HG03159 (cell line): ENCODE measurements around the gene SYNGR2.
"Not testable (repeated sequence)": the region's sequence is repeated elsewhere in the genome, so short reads cannot be mapped to it uniquely, and the experiment has no call there.

Experiments used
- ATAC-seq: cut with Tn5 transposase; IDR thresholded peaks from one replicate; pipeline ENCODE4 v1.9.1; 2021; ENCODE audit warnings: mild to moderate bottlenecking, moderate library complexity; ENCODE audit not compliant: unreplicated experiment

SYNGR2 gene

DNA sequence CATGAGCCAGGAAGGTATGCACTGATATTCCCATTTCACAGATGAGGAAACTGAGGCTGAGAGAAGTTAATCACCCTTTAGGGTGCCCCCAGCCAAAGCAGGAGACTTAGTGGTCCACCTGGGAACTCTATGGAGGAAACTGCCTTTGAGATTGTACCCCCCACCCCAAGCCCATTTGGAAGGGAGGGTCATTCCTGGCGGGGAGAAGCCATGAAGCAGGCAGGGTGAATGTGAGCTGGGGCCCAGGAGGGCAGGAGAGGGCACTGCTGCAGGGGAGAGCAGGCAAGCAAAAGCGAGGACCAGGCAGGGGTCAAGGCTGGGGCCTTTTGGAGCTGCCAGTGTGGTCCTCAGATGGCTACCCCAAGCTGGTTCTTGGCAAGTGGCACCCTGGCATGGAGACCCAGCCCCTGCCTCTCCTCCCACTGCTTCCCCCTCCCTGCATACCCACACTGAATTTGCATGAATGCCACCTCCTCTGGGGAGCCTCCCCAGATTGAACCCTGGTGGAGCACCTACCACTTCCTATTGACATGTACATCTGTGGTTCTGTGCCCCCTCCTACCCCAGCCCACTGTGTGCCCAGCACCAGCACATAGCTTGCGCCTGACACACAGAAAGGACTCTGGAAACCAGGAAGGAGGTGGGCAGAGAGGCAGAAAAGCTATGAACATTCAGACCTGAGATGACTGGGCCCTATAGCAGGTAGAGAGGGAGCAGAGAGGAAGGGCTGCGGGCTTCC lies 38.9 kb upstream of the SYNGR2 start:
- no peak for ATAC-seq

DNA sequence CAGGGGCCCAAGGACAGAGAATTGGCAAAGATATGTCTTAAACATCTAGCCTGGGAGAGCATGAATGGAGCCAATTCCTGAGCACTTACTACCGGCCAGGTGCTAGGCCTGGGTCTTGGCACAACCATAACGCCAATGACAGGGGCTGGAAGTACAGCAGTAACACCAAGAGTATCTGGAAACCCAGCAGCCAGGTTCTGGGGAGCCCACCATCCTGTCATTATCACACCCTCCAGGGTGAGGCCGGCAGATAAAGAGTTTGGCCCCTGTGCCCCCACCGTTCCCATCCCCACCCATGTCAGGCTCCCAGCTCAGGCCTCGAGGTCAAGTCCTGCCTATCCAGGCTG lies 38.3 kb upstream of the SYNGR2 start:
- ATAC-seq: no peak

DNA sequence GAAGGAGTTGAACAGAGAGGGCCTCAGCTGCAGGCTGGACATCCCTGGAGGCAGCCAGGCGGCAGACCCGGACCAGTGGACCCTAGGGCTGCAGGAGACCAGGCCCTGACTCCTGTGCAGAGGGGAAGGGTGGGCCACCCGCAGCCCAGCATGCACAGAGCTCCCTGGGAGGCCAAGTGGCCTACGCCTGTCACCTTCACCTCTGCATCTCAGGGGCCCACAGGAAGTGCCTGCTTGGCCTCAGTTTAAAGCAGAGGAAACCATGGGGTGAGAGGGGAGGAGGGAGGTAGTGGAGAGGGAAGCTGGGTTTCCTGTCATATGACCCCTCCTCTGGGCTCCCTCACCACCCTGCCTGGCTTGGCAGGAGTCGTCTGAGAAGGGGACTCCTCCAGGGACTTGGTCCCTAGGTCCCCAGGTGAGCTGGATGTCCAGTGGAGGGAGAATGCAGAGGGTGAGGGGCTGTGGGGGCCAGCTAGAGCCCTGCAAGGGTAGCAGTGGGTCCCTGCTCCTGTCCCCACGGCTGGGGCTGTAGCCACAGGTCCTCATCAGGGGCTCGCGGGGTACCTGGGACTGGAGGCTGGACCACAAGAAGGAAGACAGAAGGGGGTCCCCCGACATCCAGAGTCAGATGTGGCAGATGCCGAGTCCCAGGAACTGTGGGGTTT lies 37.8 kb upstream of the SYNGR2 start, which contains the start of gene TMC8:
TMC8 (plus strand) TSS at position 335 of the 665 bp plus-strand sequence. CDS start 818 bp downstream, outside the sequence.
- no peak for ATAC-seq

DNA sequence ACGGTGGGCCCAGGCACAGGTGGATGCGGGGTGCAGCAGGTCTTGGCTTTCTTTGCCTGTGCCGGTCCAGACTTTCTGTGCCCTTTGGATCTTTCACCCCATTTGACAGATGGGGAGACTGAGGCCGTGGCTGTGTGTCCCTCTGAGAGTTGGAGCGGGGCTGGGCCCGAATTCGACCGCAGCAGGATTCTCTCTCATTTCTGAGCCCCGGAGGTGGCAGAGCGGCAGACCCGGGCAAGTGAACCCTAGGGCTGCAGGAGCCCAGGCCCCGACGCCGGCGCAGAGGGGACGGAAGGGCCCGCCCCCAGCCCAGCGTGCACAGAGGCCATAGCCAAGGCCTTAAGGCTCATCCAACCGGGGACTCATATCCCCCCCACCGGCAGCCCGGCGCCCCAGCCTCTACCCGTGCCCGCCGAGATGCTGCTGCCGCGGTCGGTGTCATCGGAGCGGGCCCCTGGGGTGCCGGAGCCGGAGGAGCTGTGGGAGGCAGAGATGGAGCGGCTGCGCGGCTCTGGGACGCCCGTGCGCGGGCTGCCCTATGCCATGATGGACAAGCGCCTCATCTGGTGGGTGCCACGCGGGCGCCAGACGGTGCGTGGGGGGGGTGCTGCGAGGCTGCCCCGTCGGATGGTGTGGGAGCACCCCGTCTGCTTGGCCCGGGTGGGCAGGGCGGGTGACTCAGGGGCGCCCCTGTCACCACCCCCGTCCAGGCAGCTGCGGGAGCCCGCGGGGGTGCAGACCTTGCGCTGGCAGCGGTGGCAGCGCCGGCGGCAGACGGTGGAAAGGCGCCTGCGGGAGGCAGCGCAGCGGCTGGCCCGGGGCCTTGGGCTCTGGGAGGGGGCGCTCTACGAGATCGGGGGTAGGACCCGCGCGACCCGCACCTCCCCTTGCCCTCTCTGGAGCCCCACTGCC lies 37.0 kb upstream of the SYNGR2 start:
- no peak for ATAC-seq

DNA sequence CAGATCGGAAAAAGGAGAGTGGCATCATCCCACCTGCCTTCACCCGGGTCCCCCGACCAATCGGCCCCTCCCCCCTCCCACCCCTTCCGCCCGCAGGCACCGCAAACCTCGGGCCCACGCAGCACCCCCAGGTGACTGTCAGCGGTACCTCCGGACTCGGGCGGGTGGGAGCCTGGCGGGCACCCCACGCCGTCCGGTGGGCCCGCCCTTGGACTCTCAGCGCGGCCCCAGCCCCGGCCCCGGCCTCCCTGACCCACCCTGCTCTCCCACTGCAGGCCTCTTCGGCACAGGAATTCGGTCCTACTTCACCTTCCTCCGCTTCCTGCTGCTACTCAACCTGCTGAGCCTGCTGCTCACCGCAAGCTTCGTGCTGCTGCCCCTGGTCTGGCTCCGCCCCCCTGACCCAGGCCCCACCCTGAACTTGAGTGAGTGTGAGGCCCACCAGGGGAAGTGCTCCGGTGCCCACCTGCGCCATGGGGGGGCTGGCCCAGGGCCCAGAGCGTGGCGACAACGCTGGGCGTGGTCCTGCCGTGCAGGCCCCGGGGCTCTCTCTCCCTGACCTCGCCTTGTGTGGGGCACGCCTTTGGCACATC lies 36.2 kb upstream of the SYNGR2 start:
- ATAC-seq: no peak

DNA sequence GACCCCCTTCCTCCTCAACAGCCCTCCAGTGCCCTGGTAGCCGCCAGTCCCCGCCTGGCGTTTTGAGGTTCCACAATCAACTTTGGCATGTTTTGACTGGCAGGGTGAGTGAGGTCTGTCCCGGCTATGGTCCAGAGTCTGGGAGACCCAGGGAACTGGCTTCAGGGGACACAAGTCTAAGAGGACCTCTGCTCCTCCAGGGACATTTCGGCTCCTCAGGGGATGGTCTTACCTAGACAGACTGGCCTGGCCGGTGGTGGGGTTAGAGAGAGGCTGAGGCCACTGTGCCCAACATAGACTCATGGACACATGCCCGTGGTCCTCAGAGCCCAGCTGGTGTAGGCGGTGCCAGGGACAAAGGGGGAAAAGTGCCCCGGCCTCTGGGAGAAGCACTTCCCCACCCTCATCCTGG lies 35.6 kb upstream of the SYNGR2 start:
- ATAC-seq: no peak

DNA sequence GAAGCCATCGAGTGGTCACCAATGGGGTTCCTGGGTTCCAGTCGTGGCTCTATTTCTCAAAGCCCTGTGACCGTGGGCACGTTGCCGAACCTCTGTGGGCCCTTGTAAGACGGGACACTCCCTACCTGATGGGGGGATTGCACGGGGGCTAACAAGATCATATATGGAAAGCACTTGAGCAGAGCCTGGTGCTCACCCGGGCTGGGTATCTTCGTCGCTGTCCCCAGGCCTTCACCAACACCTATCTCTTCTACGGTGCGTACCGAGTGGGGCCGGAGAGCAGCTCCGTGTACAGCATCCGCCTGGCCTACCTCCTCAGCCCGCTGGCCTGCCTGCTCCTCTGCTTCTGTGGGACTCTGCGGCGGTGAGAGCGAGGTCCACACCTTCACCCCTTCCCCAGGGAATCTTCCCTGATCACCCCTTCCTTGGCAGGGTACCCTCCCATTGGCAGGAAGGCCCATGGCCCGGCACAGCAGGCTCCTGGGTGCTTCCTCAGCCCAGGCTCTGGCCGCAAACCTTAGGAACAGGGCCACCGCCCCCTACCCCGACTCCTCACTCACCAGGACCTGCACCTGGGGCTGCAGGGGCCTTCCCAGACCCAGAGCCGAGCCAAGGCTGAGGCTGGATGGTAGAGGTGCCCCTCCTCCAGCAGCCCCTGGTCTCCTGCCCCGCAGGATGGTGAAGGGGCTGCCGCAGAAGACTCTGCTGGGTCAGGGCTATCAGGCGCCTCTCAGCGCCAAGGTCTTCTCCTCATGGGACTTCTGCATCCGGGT lies 35.0 kb upstream of the SYNGR2 start:
- no peak for ATAC-seq

DNA sequence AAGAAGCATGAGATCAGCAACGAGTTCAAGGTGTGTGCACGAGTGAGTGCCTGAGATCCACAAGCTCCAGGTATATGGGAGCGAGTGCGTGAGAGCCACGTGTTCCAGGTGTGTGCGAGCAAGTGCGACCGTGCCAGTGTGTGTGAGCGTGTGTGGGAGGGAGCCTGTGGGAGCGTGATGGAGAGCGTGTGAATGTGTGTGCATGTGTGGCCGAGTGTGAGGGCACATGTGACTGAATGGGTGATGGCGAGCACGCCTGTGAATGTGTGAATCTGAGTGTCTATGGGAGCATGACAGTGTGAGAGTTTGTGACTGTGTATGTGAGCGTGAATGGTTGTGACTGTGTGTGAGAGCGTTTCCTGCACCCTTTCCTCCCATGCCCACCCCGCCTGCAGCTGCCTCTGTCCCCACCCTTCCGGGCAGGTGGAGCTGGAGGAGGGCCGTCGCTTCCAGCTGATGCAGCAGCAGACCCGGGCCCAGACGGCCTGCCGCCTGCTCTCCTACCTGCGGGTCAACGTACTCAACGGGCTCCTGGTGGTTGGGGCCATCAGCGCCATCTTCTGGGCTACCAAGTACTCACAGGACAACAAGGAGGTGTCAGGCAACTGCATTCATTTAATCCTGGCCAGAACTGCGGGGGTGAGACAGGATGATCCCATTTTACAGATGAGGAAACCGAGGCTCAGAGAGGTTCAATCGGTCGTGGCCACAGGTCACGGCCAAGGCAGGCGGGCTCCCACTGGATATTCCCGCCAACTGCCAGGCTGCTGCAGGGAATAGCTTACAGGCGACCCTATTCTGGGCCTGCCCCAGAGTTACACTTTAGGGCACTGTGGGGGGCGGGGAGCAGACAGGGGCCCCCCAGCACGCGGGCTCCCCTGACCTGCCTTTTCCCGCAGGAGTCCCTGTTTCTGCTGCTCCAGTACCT lies 34.1 kb upstream of the SYNGR2 start:
- ATAC-seq: no peak

DNA sequence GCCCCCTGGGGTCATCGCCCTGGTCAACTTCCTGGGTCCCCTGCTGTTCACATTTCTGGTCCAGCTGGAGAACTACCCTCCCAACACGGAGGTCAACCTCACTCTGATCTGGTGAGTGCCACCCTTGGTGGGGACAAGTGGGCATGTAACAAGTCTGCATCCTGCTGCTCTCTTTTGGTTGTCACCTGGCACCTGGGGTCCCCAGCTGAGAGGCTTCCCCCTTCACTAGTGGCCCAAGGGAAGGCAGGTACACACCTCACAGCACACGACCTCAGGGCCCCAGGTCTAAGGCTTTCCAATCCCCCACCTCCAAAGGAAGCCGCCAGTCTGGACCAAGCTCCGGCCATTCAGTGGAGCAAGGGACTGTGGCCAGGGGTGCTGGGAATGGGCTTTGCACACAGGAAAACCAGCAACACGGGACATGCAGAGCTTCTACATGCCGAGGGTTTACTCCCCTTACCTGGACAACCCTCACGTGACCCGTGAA lies 33.4 kb upstream of the SYNGR2 start:
- no peak for ATAC-seq

DNA sequence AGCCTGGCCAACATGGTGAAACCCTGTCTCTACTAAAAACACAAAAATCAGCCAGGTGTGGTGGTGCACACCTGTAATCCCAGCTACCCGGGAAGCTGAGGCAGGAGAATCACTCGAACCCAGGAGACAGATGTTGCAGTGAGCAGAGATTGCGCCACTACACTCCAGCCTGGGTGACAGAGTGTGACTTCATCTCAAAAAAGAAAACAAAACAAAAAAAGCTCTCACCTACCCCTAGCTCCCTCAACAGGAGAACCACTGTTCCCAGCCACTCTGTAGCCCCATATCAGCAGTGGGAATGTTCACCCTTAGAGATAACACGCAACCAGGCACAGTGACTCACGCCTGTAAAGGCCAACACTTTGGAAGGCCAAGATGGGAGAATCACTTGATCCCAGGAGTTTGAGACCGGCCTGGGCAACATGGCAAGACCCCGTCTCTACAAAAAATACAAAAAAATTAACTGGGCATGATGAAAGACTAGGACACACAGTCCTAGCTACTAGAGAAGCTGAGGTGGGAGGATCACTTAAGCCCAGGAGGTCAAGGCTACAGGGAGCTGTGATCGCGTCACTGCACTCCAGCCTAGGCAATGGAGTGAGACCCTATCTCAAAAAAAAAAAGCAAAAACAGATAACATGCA lies 32.4 kb upstream of the SYNGR2 start:
- no peak for ATAC-seq

DNA sequence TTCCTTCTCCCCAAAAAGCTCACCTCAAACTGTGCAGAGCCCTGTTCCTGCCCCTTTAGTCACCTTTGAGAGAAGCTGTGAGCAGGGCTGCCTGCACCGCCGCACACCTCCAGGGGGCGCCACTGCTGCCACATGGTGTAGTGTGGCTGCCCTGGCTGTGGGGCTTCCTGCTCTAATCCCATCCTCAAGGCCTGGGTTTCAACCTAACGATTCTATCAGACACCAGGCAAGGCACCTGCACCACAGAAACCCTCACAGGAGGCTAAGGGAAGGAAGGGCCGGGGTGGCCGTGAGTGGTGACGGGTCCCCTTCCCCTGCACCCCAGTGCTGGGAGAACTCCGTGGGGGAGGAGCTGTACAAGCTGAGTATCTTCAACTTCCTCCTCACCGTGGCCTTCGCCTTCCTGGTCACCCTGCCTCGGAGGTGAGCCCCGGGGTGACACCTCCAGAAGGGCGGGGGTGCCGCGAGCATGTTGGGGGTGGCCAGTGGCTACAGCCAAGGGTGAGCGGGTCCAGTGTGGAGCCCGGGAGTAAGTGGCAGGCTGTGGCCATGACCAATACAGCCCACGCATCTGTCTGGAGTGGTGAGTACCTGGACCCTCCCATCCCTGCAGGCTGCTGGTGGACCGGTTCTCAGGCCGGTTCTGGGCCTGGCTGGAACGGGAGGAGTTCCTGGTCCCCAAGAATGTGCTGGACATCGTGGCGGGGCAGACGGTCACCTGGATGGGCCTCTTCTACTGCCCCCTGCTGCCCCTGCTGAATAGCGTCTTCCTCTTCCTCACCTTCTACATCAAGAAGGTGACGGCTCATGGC lies 30.8 kb upstream of the SYNGR2 start:
- no peak for ATAC-seq

DNA sequence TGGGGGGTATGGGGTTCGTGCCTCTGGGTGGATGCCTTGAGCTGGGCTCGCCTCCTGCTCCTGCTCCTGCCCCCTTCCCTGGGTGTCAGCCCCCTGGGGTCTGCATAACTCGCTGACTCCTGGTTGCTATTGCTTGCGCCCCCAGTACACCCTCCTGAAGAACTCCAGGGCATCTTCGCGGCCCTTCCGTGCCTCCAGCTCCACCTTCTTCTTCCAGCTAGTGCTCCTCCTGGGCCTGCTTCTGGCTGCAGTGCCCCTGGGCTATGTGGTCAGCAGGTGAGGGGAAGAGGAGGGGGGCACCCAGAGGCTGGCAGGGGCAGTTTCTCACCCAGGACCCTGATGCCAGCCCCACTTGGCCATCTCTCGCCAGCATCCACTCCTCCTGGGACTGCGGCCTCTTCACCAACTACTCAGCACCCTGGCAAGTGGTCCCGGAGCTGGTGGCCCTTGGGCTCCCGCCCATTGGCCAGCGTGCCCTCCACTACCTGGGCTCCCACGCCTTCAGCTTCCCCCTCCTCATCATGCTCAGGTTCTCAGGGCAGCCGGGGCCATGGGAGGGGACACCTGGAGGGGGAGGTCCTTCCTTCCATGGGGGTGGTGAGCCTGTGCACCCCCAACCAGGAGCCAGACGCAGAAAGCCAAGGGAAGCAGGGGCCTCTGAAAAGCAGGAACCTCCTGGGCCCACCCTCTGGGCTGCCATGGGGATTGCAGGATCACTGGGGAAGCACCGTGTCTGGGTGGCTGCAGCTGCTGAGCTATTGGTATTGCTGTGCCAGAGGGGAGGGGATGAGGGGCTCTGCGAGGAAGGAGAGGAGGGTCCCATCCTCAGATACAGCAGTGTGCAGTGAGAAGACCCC lies 29.9 kb upstream of the SYNGR2 start:
- ATAC-seq: no peak

DNA sequence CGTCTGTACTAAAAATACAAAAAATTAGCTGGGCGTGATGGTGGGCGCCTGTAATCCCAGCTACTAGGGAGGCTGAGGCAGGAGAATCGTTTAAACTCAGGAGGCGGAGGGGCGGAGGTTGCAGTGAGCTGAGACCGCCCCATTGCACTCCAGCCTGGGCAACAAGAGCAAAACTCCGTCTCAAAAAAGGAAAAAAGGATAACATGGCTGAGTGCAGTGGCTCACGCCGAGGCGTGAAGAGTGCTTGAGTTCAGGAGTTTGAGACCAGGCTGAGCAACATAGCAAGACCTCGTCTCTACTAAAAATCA lies 28.6 kb upstream of the SYNGR2 start:
- not testable (repeated sequence) for ATAC-seq

DNA sequence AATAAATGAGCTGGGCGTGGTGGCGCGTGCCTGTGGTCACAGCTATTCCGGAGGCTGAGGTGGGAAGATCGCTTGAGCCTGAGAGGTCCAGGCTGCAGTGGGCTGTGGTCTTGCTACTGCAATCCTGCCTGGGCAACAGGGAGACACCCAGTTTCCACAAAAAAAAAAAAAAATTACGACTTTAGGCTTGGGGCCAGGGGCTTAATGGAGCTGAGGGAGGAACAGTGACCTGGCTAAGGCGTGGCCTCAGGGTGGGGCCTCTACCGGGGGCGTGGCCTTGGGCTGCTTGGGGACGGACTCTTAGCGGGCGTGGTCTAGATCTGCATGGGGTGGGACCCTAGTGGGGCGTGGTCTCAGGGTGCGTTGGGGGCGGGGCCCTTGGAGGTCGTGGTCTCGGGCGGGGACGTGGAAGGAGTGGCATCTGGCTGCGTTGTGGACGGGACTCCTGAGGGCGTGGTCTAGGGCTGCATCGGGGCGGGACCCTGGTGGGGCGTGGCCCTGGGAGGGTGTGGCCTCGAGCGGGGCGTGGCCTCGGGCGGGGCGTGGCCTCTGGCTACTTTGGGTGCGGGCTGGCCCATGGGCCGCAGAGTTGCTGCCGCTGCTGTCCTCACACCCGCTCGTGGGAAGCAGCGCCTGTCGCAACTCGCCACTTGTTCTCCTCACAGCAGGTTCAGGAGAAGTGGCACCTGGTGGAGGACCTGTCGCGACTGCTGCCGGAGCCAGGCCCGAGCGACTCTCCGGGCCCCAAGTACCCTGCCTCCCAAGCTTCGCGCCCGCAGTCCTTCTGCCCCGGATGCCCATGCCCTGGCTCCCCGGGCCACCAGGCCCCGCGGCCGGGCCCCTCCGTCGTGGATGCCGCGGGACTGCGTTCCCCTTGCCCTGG lies 28.0 kb upstream of the SYNGR2 start:
- ATAC-seq: peak; percentile 68

DNA sequence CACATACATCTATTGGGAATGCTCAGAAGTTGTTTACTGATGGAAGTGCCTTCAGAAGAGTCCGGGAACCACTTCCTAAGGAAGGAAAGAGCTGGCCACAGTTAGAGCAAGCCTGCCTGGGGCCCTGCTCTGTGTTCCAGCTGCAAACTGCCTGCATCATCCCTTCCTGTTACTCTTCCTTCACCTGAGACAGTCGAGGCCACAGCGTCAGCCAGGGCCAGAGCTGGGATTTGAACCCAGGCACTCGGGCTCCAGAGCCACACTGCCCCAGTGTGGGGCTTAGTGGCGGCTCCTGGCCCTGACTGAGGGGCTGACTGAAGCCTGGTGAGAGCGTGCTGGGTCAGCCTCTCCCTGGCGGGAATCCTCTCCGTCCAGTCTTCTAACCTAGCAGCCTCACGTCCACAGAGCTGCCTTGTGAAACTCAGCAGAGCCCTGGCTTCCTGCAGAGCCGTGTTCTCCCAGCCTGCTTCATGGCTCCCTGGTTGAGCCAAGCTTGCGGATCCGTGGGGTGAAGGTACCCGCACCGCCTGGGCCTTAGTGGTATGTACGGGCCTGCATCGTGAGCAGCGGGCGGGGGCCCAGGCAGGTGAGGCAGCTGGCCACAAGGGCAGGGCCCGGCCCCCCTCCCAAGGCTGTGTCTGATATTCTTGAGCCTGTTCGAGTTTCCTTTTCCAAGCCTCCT lies 26.8 kb upstream of the SYNGR2 start:
- ATAC-seq: no peak
